GM19240 (cell line): ENCODE results near the gene KCNA2.

Experiments
- DNase-seq: peaks from one replicate; pipeline ENCODE4 v3.0.0; 2011; ENCODE audit warnings: low spot score; ENCODE audit not compliant: insufficient read length

Gene KCNA2

DNA sequence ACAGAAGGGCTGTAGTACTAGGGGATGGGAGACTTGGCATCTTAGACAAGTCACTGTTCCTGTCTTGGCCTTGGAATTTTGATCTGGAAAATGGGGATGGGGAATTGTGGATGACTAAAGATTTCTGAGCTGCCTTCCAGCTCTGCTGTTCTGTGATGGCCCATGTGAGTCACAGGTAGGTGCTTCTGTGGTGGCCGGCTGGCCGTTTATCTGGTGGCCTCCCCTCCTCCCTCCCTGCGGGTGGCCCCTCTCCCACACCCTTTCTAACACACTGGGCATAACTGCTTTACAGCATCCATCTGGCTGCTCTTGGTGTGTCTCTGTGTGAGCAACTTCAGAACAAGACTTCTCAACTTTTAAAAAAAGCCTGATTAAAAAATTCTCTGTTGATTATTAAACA, 35.9 kb downstream of the KCNA2 start:
- DNase-seq: no peak

- no peak for DNase-seq
These were observed 39.3 kb downstream of the KCNA2 start for GRCh38 chr1:110566836-110567235.

DNA sequence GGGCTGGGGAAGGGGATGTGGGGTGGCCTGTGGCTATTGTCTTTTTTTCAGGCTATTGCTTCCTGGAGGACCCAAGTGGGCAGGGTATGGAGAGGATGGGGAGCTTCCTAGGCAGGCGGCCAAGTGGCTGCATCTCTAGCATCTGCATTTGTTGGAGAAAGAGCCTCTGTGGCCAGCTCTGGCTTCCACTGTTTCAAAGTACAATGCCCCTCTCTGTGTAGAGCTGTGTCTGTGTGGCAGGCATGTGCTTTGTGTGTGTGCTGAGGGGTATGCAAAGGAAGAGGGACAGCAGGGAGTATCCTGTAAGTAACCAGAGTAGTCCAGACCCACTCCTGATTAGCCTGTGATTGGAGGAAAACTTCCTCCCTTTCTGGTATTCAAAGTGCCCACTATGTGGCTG, 40.6 kb downstream of the KCNA2 start:
- no peak for DNase-seq

GRCh38 chr1:110563089-110563488, 43.1 kb downstream of the KCNA2 start:
- DNase-seq: no peak

DNA sequence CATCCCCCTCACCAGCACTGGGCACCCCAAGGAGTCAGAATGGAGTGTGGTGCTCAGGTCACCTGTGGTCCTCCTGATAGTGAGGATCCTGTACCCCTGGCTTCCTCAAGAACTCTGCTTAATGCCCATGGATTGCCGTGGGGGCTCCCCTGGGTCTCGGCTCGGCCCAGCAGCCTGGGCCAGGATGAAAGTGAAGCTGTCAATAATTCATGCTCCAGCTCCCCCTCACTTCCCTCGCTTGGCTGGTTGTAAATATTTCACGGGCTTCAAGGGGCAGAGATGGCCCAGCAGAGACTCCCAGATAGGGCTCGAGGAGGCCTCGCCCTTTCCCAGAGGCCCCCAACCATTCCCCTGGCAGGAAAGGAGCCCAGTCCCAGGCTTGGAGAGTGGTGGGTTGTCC, 44.6 kb downstream of the KCNA2 start:
- DNase-seq: no peak

GRCh38 chr1:110559157-110559556, 47.0 kb downstream of the KCNA2 start:
- no peak for DNase-seq

GRCh38 chr1:110557481-110557880, 48.7 kb downstream of the KCNA2 start:
- no peak for DNase-seq

- DNase-seq: no peak
These were observed 49.7 kb downstream of the KCNA2 start for GRCh38 chr1:110556471-110556807.

GRCh38 chr1:110555807-110556470, 50.2 kb downstream of the KCNA2 start:
- no peak for DNase-seq

DNA sequence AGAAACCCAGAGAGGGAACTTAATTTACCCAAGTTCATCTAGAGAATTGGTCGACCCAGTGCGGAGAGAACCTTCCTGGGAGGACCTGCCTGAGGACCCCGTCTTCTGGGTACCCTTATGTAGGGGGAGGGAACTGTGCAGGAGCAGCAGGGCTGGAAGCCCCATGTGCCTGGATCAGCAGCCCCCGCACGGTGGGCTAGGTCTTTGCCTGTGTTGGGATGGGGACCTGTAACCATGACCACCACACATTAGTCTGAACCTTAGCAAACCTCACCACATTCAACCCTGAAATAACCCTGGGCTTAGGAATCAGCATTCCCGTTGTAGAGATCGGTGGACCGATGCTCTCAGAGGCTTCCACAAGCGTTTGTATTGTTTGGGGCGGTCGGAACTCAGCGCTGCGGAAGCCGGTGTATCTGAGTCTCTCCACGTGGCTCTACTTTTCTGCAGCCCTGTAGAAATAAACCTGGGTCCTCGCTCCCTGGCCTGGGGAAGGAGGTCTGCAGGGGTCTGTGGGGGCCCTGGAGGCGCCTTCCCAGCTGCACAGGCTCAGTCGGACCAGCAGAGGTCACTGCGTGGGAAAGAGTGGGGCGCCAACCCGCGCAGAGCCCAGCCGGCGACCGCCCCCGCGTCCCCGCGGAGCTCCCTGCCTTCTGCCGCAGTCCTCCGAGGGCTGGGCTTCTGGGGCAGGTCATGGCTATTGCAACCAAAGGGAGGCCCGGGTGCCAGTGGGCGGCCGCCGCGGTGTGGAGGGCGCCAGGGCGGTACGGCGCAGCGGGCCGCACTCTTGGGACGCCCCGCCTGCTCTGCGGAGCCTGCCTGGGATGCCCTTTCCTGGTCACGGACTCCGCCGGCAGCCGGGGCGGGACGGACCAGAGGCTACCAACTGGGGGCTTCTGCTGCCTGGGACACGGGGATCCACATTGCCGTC, 51.0 kb downstream of the KCNA2 start:
- DNase-seq: peak; percentile 45

DNA sequence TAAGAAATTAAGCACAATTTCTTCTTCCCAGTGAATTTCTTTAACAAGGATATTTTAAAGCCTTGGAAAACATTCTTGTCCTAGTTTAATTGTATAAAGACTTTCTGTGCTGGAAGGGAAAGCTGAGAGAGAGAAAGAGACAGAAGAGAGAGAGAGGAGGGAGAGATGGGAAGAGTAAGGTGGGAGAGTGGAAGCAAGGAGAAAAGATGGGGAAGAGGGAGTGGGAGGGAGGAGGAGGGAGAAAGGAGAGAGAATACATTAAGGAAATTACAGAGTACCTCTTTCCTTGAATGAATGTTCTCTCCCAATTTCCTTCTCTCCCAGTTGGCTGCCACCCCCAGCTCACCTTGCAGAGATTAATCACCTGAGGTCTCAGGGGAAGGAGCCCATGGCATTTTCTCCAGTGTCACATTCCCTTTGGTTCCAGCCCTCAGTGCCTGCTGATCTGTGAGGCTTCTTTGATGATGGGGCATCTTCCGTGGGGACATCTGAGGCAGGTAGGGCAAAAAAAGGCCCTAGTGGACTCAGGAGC, 54.8 kb downstream of the KCNA2 start:
- no peak for DNase-seq

- DNase-seq: no peak
These were observed 56.3 kb downstream of the KCNA2 start for GRCh38 chr1:110549831-110550230.

GRCh38 chr1:110548381-110548780, 57.8 kb downstream of the KCNA2 start:
- no peak for DNase-seq

DNA sequence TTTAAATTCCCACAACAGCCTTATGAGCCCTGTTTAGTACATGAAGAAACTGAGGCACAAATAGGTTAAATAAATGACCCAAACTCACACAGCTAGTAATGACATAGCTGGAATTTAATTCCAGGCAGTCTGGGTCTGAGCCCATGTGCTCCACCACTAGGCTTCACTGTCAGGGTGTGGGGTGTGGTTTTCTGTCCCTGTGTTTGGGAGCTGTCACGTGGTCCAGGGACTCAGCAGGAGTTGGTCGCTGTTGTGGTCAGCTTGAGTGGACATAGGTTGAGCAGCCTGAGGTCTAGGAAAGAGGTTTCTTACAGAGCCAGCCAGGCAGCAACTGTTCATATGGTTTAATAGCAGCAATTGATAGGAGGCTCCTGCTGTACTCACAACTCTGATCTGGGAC, 59.1 kb downstream of the KCNA2 start:
- no peak for DNase-seq

DNA sequence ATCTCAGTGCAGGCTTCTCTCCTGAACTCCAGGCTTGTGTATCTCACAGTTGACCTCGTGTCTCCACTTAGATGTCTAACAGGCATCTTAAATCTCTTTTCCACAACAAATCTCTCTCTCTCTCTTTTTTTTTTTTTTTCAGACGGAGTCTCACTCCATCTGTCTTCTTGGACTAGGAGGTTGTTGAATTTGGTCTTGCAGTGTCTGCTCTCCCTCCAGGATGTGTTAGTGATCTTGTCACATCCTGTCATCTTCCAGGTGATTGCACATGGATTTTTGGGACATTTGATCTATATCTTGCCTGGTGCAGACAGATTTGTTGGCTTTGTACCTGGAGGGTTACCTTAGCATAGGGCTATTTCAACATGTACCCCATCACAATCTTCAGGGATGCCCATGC, 60.7 kb downstream of the KCNA2 start:
- DNase-seq: no peak

GRCh38 chr1:110544753-110545152, 61.4 kb downstream of the KCNA2 start:
- no peak for DNase-seq
